WI38 (cell line): ENCODE results near the gene NXT1.

Source experiments
- H3K4me3 ChIP-seq: 2 replicates; pipeline ENCODE4 v1.5.1; 2011; ENCODE audit warnings: low read depth, mild to moderate bottlenecking, control low read depth, low read length
- TF ChIP-seq, protein P1 (sequence below): IDR thresholded peaks from 2 replicates; pipeline ENCODE4 v1.5.1; 2012; ENCODE audit warnings: low read depth, mild to moderate bottlenecking, control low read depth, low read length

Gene NXT1

DNA sequence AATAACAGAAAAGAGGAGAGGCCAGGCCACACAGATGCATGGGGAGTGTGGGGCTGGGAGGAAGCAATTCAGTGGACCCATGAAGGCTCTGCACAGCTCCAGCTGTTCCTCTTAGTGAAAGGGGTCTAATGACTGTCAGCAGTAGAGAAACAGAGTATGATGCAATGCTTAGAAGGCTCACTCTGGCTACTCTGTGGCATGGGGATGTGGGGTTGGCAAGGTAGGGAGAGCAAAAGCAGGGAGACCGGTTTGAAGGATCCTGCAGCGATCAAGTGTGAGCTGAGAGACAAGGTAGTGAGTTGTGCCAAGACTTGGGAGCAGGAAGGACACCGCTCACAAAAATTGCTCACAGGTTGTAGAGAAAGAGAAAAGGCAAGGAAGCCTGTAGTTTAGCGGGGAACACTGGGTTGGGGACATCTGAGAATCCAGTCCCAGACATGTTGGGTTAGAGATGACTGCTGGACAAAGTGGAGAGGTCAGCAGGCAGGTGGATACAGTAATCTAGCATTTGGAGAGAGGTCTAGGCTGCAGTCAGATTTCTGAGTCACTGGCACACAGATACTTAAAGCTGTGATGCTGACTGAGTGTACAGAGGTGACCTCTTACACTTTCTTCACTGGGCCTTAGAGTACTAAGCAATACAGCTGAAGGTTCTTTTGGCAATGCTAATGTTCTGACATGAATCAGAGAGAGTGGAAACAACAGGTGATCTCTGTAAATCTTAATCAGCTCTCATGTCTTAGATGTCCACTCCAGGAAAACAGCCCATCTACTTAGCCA lies 43.6 kb downstream of the NXT1 start:
- H3K4me3 ChIP-seq = no peak overlapping the region
- TF ChIP-seq, protein P1, sequence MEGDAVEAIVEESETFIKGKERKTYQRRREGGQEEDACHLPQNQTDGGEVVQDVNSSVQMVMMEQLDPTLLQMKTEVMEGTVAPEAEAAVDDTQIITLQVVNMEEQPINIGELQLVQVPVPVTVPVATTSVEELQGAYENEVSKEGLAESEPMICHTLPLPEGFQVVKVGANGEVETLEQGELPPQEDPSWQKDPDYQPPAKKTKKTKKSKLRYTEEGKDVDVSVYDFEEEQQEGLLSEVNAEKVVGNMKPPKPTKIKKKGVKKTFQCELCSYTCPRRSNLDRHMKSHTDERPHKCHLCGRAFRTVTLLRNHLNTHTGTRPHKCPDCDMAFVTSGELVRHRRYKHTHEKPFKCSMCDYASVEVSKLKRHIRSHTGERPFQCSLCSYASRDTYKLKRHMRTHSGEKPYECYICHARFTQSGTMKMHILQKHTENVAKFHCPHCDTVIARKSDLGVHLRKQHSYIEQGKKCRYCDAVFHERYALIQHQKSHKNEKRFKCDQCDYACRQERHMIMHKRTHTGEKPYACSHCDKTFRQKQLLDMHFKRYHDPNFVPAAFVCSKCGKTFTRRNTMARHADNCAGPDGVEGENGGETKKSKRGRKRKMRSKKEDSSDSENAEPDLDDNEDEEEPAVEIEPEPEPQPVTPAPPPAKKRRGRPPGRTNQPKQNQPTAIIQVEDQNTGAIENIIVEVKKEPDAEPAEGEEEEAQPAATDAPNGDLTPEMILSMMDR = no peak

DNA sequence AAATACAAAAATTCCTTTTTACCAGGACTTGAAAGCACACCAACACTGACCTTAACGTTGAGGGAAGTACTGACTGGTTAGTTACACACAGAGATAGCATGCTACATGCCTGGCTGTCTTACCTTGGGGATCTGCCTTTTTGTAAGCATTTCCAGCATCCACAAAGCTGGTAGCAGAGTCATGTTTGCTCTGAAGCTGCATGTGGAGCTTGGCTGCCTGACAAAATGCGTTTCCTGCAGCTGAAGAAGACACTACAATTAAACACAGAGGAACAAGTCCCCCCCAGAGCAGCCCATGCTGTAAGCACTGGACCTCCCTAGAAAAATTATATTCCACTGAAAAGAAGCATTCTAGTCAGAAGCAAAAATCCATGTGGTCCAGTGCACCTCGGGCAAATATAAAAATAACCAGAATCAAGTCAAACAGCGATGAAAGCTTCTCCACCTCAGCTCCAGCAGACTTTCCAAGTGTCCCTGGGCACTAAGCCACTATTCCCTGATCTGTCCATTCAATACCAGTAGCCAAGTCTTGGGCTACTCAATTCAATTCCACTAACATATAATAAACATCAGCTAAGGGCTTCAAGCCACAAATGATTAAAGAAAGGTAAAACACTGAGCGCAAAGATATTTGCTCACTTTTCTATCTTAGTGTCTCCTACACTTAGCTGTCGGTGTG lies 46.5 kb downstream of the NXT1 start:
- no peak overlapping the region for H3K4me3 ChIP-seq
- TF ChIP-seq, protein P1 = no peak

DNA sequence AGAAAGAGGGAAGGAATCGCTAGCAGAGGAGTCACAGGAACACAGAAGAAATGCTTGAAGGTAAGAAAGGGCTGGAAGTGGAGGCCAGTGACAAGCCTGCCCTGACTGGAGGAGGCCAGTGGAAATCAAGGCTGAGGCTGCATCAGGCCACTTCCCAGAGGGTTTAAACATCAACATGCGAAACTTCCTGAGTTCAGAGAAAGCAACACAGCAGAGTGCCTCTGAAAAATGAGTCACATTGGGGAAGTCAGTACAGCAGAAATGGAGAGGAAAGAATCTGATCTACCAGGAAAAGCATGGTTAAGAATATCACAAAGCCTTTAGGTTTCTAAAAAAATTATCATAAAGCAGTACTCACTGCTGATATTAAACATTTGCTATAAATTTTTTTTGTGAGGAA lies 47.4 kb downstream of the NXT1 start:
- no peak overlapping the region for H3K4me3 ChIP-seq
- TF ChIP-seq, protein P1 = no peak

DNA sequence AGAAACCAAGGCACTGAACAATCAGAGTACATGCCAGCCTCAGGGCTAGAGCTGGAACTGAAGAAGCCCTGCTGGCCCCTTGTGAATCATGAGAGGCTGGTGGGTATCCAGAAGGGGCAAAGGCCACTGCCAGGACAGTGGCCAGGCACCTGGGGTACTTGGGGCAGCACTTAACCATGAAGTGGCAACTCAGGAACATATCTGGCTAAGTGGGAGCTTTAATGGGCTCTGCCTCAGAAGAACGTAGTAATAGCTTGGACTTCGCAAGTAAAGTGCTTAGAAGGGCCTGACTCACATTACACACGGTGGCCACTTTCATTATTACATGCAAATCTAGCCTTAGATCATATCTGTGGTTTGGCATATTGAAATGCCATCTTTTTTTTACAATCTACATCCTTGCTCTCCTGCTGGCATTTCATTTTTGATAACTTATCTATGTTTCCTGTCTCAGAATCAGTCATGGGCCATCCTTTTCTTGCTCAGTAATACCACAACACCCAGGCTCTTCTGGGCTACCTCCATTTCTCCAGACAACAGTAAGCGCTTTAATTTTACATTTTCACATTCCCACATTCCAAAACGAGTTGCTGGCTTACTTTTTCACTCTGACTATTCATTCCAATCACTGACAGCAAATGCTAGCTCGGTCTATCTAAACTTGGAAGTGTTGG lies 49.1 kb downstream of the NXT1 start:
- TF ChIP-seq, protein P1 = no peak
- H3K4me3 ChIP-seq = no peak overlapping the region

DNA sequence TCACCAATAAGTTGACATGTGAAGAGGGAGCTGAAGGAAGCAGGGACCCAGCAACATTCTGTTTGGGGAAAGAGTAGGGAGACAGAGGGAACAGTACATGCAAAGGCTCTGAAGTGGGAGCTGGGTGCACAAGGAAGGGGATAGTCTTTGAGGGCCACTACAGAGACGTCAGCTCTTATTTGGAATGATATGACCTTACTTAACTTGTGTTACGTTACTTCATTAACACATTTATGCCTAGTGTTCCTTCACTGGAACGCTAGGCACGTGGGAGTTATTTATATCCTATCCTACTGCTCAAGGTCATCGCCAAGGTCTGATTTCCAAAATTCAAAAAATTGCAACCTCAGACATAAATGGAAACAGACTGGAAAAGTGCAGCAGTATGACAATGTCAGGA lies 50.5 kb downstream of the NXT1 start:
- TF ChIP-seq, protein P1 = no peak
- no peak overlapping the region for H3K4me3 ChIP-seq

DNA sequence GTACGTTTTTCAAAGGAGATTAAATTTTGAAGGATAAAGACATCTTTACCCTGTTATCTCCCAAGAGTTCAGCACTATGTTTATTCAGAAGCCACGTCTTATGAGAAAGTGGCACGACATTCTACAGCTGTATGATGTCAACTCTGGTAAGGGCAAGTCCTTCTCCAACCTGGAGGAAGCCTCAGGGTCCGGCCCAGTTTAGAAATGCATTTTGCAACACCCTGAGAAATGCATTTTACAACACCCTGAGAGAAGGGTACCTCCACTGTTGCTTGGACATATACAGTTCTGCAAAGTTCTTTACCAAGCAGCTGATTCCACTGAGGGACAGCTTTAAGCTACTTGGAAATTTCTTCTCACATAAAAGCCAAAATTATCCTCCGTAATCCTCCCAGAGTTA lies 53.2 kb downstream of the NXT1 start:
- H3K4me3 ChIP-seq = no peak overlapping the region
- TF ChIP-seq, protein P1 = no peak

DNA sequence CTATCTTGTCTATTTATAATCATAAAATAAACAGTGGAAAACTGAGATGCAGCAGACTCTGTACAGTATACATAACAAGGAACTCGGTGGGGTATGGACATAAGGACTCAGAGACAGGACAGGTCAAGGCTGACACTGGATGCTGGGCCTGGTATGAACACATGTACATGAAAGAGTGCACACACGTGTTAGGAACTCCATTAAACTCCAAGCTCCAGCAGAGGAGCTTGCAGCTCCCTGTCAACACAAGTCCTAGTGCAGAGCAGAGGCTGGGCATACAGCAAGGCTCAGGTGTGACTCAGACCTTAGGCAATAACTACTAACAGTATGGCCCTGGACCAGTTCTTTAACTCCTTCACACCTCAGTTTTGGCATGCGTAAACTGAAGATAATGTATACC lies 53.6 kb downstream of the NXT1 start:
- TF ChIP-seq, protein P1 = no peak
- no peak overlapping the region for H3K4me3 ChIP-seq
